ENCODE data around the gene RYR1. TPM values are rescaled to one million over a fixed set of nuclear protein-coding genes. Genes with fewer than 3 reads are reported as not detected.
A peak's percentile ranks its signal among the peaks of the same experiment; 100 is the strongest.

The RYR1 gene
- total RNA-seq, 1 experiment from 2014 or later = 34.2 TPM

DNA sequence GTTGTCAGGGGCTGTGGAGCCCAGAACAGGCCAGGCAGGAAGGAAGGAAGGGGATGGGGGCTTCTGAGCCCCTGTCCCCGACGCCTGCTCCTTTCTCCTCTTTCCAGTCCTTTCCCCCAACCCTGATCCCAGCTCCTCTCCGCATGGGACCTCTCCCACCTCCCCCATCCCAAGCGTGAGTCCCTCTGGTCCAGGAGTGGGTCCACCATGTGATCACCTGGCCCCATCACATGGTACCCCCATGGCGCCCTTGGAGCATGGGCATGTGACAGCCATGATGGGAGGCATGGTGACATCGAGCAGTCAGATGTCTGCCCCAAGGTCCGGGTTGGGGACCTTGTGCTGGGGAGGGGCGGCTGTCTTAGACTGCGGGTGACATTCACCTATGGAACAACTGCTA lies 9.2 kb downstream of the RYR1 start:
- ChIA-PET CTCF (no interaction called here), POLR2A (no interaction called here)
- no peak overlapping the region for H3K4me3 ChIP-seq (ENCODE audit: low read depth in 2 of 2, low read length in 2 of 2)
- no peak; the same call in 1 of the 2 replicates for ATAC-seq
- H3K27me3 ChIP-seq (ENCODE audit: control insufficient read depth, insufficient read depth, low read length) = no peaks in the 10 kb centered on the region
- in situ Hi-C loops (cut with HindIII; ENCODE audit: low pct_unique_long_range_greater_than_20kb, low sequenced_read_pairs) = no loop called here
- no TSS peak for BruUV-seq (replicated peaks)
- TF ChIP-seq TCF7L2 (IDR thresholded peaks at IDR 0.05; ENCODE audit: low read depth, low read length) (no peak), POLR2AphosphoS5 (IDR thresholded peaks at IDR 0.05; ENCODE audit: low read depth, low read length) (no peak), SIN3A (IDR thresholded peaks at IDR 0.05; ENCODE audit: borderline replicate concordance, insufficient read depth, low read depth, low read length) (no peak)
- TF ChIP-seq, protein P1, sequence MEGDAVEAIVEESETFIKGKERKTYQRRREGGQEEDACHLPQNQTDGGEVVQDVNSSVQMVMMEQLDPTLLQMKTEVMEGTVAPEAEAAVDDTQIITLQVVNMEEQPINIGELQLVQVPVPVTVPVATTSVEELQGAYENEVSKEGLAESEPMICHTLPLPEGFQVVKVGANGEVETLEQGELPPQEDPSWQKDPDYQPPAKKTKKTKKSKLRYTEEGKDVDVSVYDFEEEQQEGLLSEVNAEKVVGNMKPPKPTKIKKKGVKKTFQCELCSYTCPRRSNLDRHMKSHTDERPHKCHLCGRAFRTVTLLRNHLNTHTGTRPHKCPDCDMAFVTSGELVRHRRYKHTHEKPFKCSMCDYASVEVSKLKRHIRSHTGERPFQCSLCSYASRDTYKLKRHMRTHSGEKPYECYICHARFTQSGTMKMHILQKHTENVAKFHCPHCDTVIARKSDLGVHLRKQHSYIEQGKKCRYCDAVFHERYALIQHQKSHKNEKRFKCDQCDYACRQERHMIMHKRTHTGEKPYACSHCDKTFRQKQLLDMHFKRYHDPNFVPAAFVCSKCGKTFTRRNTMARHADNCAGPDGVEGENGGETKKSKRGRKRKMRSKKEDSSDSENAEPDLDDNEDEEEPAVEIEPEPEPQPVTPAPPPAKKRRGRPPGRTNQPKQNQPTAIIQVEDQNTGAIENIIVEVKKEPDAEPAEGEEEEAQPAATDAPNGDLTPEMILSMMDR (IDR thresholded peaks at IDR 0.05) = no peak
- TF ChIP-seq, protein P2, sequence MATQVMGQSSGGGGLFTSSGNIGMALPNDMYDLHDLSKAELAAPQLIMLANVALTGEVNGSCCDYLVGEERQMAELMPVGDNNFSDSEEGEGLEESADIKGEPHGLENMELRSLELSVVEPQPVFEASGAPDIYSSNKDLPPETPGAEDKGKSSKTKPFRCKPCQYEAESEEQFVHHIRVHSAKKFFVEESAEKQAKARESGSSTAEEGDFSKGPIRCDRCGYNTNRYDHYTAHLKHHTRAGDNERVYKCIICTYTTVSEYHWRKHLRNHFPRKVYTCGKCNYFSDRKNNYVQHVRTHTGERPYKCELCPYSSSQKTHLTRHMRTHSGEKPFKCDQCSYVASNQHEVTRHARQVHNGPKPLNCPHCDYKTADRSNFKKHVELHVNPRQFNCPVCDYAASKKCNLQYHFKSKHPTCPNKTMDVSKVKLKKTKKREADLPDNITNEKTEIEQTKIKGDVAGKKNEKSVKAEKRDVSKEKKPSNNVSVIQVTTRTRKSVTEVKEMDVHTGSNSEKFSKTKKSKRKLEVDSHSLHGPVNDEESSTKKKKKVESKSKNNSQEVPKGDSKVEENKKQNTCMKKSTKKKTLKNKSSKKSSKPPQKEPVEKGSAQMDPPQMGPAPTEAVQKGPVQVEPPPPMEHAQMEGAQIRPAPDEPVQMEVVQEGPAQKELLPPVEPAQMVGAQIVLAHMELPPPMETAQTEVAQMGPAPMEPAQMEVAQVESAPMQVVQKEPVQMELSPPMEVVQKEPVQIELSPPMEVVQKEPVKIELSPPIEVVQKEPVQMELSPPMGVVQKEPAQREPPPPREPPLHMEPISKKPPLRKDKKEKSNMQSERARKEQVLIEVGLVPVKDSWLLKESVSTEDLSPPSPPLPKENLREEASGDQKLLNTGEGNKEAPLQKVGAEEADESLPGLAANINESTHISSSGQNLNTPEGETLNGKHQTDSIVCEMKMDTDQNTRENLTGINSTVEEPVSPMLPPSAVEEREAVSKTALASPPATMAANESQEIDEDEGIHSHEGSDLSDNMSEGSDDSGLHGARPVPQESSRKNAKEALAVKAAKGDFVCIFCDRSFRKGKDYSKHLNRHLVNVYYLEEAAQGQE (IDR thresholded peaks at IDR 0.05; ENCODE audit: insufficient read depth in 1 of 2, low read depth in 2 of 2, low read length in 1 of 2) = no peak
- no peaks in the 10 kb centered on the region for H3K9me3 ChIP-seq (ENCODE audit: control insufficient read depth, insufficient read depth, low read depth, low read length)
- intact Hi-C loops (cut with micrococcal nuclease; ENCODE audit: unreplicated experiment) = no loop called here
- no peak for DNase-seq (ENCODE audit: low read depth, low spot score)
- no peak overlapping the region for H3K27ac ChIP-seq (ENCODE audit: low read length)
- H3K4me1 ChIP-seq (ENCODE audit: control insufficient read depth, insufficient read depth, low read length) = no peaks in the 10 kb centered on the region
- H3K36me3 ChIP-seq (ENCODE audit: control insufficient read depth, insufficient read depth, low read length) = no peaks in the 10 kb centered on the region

DNA sequence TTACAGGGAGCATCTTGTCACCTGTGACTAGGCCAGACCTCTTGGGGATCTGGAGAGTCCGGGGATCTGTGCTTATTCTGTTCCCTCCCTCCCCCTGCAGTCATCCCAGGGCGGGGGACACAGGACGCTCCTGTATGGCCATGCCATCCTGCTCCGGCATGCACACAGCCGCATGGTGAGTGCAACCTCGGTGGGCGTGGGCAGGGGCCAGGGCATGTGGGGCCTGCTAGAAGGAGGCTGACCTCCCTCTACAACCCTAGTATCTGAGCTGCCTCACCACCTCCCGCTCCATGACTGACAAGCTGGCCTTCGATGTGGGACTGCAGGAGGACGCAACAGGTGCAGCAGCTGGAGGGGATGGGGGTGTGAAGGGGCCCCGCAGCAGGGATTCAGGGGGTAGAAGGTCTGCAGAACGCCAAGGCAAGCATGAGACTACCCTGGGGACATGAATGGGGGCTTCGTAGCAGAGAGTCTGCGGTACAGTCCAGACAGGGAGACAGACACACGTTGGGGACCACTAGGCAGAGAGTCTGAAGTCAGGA lies 10.0 kb downstream of the RYR1 start:
- ATAC-seq (peak; percentile 39), DNase-seq (ENCODE audit: low read depth, low spot score) (no peak)
- no TSS peak for BruUV-seq (replicated peaks)
- Histone ChIP-seq H3K4me1 (ENCODE audit: control insufficient read depth, insufficient read depth, low read length) (no peaks in the 10 kb centered on the region), H3K4me3 (ENCODE audit: low read depth in 2 of 2, low read length in 2 of 2) (no peak overlapping the region), H3K9me3 (ENCODE audit: control insufficient read depth, insufficient read depth, low read depth, low read length) (no peaks in the 10 kb centered on the region), H3K27ac (ENCODE audit: low read length) (no peak overlapping the region), H3K27me3 (ENCODE audit: control insufficient read depth, insufficient read depth, low read length) (no peaks in the 10 kb centered on the region), H3K36me3 (ENCODE audit: control insufficient read depth, insufficient read depth, low read length) (no peaks in the 10 kb centered on the region)
- intact Hi-C loops (cut with micrococcal nuclease; ENCODE audit: unreplicated experiment) (no loop called here), in situ Hi-C loops (cut with HindIII; ENCODE audit: low pct_unique_long_range_greater_than_20kb, low sequenced_read_pairs) (no loop called here)
- ChIA-PET CTCF (no interaction called here), POLR2A (no interaction called here)
- TF ChIP-seq TCF7L2 (IDR thresholded peaks at IDR 0.05; ENCODE audit: low read depth, low read length) (no peak), SIN3A (IDR thresholded peaks at IDR 0.05; ENCODE audit: borderline replicate concordance, insufficient read depth, low read depth, low read length) (no peak), POLR2AphosphoS5 (IDR thresholded peaks at IDR 0.05; ENCODE audit: low read depth, low read length) (no peak)
- TF ChIP-seq, protein P1 (IDR thresholded peaks at IDR 0.05) = no peak
- TF ChIP-seq, protein P2 (IDR thresholded peaks at IDR 0.05; ENCODE audit: insufficient read depth in 1 of 2, low read depth in 2 of 2, low read length in 1 of 2) = no peak
